HG02973 (cell line): ENCODE results near the gene MTHFD1L.
"Not testable (repeated sequence)": the region's sequence is repeated elsewhere in the genome, so short reads cannot be mapped to it uniquely, and the experiment has no call there.

Experiments
- ATAC-seq: cut with Tn5 transposase; IDR thresholded peaks from one replicate; pipeline ENCODE4 v1.9.1; 2021; ENCODE audit warnings: moderate library complexity; ENCODE audit not compliant: unreplicated experiment

The MTHFD1L gene

DNA sequence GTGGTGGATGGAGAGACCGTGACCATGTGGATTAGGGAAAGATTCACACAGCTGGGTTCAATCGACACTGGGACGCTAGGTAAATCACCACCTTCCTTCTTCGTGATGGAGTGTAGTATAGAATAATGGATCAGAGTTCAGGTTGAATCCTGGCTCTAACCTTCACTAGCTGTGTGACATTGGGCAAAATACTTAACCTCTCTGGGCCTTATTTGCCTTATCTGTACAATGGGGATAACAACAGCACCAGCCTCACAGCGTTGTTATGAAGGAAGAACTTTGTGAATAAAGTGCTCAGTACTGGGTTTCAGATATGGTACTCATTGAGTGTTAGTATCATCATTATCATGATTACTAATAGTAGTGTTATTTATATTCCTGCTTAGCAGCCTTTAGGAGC, 248.1 kb downstream of the MTHFD1L start:
- ATAC-seq: no peak

DNA sequence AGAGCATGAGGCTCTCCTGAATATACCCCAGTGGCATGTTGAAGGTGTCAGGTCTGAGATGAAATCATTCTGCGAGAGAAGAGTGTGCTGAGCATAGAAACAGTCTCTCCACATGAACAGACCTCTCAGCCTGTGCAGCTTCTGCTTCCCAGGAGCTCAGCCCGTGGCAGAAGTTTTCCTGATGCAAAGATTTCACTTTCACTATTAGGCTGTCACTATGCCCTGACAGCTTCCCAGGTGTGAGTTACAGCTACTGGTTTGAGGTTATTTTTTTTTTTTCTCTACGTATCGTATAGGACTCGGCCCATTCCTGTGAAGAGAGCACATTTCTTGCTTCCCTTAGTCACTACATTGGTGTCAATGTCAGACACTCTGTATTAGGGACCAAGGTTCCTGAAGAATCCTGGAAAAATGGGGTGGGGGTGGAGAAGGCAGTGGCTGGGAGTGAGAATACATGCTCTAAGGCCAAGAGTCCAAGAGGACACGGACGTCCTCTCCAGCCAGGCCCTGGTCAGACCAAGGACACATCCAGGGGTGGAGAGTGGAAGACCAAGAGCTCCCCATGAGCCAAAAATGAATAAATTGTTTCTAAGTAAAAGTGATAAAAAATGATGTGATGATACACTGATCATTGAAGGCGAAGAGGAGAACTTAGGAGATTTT, 253.1 kb downstream of the MTHFD1L start:
- no peak for ATAC-seq

GRCh38 chr6:151119823-151120524, 254.5 kb downstream of the MTHFD1L start:
- no peak for ATAC-seq

DNA sequence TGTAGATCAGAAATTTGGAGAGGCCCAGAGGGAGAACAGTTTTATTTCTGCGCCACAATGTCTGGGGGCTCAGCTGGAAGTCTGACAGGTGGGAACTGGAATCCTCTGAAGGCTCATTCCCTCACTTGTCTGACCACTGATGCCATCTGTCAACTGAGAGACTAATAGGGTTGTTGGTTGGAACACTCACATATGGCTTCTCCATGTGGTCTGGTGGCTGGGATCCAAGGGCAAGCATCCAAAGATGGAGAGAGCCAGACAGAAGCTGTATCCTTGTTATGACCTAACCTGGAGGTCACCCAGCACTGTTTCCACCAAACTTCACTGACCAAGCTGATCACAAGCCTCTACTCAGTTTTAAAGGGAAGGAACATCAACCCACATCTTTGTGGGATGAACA, 256.4 kb downstream of the MTHFD1L start:
- ATAC-seq: no peak

DNA sequence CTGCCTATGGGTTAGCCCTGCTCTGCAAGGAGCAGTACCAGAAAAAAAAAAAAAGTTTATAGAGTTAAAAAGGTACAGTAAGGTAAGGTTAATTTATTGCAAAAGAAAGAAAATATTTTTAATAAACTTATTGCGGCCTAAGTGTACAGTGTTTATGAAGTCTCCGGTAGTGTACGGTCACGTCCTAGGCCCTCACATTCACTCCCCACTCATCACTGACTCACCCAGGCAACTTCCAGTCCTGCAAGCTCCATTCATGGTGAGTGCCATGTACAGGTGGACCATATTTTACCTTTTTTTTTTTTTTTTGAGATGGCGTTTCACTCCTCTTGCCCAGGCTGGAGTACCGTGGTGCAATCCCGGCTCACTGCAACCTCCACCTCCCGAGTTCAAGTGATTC, 258.1 kb downstream of the MTHFD1L start:
- ATAC-seq: not testable (repeated sequence)

DNA sequence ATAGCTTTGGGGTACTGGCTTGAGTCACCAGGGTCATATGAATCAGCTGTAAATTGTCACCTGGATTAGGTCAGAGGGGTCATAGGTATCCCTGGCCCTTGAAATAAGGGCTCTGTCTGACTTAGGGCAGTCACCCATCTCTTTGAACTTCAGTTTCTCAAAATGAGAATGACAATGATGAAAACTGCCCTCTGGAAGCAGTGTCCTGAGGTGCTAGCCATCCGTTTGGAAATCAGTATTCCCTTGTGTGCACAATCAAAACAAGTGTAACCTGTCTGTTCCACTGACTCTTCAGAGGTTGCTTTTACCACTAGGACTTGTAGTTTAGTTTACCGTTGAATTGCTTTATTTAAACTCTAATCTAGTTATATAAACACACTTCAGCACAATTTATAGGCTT, 259.7 kb downstream of the MTHFD1L start:
- not testable (repeated sequence) for ATAC-seq

DNA sequence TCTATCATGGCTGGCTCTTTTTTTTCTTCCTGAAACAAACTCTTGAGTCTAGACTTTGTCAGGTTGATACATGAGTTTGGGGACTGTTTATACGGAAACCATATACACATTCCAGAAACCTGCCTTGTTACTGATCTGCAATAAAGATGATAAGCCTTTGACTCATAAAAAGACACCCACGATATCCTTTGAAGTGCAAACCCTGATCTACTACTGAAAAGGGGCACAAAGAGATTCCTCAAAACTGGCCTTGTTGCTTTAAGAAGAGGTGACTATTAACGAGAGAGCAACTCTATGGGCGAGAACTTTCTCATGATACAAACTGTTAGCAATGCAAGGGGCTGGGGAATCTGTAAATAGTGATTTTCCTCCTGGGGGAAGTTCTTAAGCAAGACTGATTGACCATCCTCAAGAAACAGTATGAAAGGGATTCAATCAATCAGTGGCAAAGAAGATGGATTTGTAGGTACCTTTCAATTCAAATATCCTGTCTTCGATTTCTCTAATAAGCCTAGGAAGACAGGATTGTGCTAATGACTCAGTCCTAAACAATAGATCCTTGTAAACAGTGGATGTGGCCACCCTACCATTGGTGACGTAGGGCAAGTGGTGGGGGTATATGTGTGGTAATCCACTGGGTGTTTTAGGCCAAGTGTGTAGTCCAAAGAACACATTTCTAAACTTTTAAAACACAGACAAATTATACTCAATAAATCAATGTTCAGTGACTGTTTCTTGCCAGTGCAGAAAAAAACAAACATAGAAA, 260.3 kb downstream of the MTHFD1L start:
- ATAC-seq: not testable (repeated sequence)

- not testable (repeated sequence) for ATAC-seq
Observed at GRCh38 chr6:151126417-151126724, 260.9 kb downstream of the MTHFD1L start.

GRCh38 chr6:151127133-151127798, 261.8 kb downstream of the MTHFD1L start:
- not testable (repeated sequence) for ATAC-seq

DNA sequence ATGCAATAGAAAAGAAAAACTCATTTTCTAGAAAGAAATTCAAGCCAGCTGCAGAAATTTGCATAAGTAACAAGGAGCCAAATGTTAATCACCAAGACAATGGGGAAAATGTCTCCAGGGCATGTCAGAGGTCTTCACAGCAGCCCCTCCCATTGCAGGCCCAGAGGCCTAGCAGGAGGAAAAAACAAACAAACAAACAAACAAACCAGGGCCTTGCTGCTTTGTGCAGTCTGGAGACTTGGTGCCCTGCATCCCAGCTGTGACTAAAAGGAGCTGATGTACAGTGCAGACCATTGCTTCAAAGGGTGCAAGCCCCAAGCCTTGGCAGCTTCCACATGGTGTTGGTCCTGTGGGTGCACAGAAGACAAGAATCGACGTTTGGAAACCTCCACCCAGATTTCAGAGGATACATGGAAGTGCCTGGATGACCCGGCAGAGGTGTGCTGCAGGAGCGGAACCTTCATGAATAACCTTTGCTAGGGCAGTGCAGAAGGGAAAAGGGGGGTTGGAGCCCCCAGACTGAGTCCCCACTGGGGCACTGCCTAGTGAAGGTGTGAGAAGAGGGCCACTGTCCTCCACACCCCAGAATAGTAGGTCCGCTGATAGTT, 263.4 kb downstream of the MTHFD1L start:
- ATAC-seq: no peak

GRCh38 chr6:151130329-151130728, 264.8 kb downstream of the MTHFD1L start:
- no peak for ATAC-seq

GRCh38 chr6:151131324-151132007, 266.0 kb downstream of the MTHFD1L start:
- ATAC-seq: no peak

DNA sequence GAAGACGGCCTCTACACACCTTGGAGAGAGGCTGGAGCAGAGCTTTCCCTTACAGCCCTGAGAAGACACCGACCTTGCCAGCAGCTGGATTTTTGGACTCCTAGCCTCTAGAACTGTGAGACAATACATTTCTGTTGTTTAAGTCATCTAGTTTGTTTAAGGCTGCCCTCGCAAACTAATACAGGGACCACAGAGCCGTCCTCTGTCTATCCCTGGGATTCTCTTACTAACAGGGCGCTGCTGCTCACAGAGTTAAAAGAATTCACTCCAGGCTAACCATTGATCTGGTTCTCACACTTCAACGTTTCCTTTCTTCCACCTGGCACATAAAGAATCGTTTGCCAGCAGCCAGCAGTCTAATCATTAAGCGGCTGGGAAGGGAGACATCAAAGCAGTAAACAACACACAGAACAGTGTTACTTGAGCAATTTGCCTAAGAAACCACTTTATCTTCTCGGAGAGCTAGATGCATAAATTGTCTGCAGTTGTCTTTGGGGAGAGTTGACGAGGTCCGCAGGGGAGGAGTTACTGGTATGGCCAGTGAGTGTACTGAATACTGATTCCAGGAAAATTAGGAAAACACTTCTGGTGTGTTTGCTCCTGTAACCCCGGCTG, 270.7 kb downstream of the MTHFD1L start:
- ATAC-seq: no peak

GRCh38 chr6:151137542-151137941, 272.0 kb downstream of the MTHFD1L start:
- ATAC-seq: no peak

DNA sequence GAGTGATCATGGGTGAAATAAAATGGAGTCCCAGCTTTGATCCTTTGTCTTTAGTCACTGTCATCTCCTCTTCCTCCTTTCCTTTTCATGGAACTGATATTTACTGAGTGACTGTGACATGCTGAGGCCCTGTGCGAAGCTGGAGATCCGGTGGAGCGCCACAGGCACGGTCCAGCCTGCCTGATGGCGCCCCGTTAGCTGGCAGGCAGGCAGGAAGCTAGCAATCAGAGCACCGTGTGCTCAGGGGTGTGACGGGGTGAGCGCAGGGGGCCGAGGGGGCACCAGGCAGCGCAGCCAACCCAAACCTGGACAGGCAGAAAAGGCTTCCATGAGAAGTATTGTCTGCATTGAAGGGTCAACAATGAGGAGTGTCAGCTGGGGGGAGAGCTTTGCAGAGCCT, 274.0 kb downstream of the MTHFD1L start:
- ATAC-seq: no peak

DNA sequence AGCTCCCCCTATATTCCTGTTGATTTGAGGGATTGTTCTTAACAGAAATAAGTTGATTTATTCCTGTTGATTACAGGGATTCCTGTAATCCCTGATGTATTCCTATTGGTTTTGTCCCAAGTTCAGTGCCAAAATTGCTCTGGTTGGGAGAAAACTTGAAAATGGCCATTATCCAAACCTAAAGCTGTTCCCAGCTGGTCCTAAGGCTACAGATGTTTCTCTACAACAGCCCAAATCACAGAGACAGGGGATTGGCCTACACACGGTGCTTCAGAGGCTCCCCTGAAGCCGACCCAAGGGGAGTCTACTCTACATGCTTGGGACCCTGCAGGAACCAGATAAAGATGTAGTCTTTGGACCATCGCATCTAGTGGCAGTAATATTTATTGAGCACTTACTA, 275.3 kb downstream of the MTHFD1L start:
- no peak for ATAC-seq

GRCh38 chr6:151141685-151142084, 276.2 kb downstream of the MTHFD1L start:
- ATAC-seq: no peak

DNA sequence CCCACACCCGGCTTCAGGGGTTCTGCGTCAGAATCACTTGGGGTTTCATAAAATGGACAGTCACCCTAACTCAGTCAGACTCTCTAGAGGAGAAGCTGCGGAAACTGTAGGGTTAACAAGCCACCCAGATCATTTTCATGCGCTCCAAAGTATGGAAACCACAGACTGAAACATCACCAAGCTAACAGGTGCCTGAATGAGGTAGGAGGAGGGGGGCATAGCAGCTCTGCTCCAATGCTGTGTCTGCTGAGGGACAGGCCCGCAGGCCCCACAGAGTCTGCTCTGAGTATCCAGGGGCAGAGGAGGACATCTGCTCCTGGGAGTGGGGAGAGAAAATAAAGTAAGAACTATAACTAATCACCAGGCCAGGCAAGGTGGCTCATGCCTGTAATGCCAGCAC, 277.2 kb downstream of the MTHFD1L start:
- no peak for ATAC-seq

- no peak for ATAC-seq
Observed at GRCh38 chr6:151143337-151143736, 277.8 kb downstream of the MTHFD1L start.

GRCh38 chr6:151143806-151144205, 278.3 kb downstream of the MTHFD1L start:
- ATAC-seq: no peak
